ENCODE data around the gene ZNF213.

- TF ChIP-seq CTCF (optimal IDR thresholded peaks at IDR 0.05 in 1 of 3, IDR thresholded peaks at IDR 0.05 in 1 of 3, conservative IDR thresholded peaks at IDR 0.05 in 1 of 3; ENCODE audit: extremely low read depth in 1 of 3, insufficient read depth in 2 of 3, low read length in 3 of 3) (no peak), EZH2 (IDR thresholded peaks at IDR 0.05; ENCODE audit: low read length) (no peak)
These were observed 52.3 kb downstream of the ZNF213 start for GRCh38 chr16:3186946-3187690.

All from keratinocyte (primary cell).